HFF-Myc (cell line): Measurements from ENCODE around the gene GRB10.

ENCODE experiments used
- DNase-seq: peaks from one replicate; pipeline ENCODE4 v3.0.0-alpha.2; 2011; ENCODE audit warnings: low read depth; ENCODE audit errors: extremely low read depth
- H3K4me3 ChIP-seq: replicated peaks from 2 replicates; pipeline ENCODE4 v1.5.1; 2011; ENCODE audit warnings: low read depth, mild to moderate bottlenecking, control low read depth, low read length
- TF ChIP-seq, protein P1 (sequence below): IDR thresholded peaks from 2 replicates; pipeline ENCODE4 v1.5.1; 2012; ENCODE audit warnings: mild to moderate bottlenecking, low read depth, low read length, control low read depth; ENCODE audit errors: missing control alignments

The GRB10 gene

DNA sequence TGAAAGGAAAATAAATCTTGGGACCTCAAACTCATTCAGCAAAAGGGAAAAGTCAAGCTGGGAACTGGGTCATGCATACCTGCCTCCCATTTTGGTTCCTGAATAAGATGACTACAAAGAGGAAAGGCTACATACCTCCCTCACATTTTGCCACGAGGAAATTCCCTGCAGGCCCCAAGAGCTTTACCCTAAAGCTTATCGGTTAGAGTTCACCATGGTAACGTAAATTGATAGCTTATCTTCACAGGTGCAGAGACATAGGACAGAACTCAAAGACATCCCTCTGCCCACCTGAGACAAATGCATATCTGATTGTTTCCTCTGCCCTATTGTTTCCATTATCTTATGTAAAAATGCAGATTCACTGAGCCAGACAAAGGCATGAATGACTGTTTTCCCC lies 31.5 kb upstream of the GRB10 start:
- TF ChIP-seq, protein P1, sequence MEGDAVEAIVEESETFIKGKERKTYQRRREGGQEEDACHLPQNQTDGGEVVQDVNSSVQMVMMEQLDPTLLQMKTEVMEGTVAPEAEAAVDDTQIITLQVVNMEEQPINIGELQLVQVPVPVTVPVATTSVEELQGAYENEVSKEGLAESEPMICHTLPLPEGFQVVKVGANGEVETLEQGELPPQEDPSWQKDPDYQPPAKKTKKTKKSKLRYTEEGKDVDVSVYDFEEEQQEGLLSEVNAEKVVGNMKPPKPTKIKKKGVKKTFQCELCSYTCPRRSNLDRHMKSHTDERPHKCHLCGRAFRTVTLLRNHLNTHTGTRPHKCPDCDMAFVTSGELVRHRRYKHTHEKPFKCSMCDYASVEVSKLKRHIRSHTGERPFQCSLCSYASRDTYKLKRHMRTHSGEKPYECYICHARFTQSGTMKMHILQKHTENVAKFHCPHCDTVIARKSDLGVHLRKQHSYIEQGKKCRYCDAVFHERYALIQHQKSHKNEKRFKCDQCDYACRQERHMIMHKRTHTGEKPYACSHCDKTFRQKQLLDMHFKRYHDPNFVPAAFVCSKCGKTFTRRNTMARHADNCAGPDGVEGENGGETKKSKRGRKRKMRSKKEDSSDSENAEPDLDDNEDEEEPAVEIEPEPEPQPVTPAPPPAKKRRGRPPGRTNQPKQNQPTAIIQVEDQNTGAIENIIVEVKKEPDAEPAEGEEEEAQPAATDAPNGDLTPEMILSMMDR = no peak
- no peak for DNase-seq
- H3K4me3 ChIP-seq = no peak overlapping the region

DNA sequence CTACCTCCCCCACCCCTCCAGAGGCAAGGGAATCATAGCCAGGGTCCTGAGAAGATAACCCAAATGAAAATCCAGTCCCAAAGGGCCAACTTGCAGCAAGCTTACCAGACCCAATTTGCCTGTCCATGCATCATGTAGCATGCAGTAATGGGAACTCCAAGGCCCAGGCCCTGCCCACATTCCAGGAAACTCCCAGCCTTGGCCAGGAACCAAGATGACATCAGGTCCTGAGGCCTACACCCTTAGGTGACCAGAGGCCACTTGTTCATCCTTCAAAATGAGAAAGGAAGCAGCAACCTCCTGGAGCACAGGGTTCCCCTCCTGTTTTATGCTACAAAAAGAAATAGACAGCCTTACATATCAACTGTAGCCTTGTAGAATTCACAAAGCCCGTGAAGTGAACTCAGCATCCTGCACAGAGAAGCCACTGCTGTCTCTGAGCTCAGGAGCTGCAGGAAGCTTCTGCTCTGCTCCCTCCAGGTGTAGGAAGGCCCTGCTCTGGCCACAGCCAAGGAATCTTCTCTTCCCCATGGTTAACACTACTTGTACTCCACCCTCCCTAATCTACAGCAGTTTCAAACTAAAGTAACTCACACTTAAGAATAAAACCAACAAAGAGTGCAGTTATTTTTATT lies 30.3 kb upstream of the GRB10 start:
- no peak for DNase-seq
- TF ChIP-seq, protein P1 = no peak
- no peak overlapping the region for H3K4me3 ChIP-seq

DNA sequence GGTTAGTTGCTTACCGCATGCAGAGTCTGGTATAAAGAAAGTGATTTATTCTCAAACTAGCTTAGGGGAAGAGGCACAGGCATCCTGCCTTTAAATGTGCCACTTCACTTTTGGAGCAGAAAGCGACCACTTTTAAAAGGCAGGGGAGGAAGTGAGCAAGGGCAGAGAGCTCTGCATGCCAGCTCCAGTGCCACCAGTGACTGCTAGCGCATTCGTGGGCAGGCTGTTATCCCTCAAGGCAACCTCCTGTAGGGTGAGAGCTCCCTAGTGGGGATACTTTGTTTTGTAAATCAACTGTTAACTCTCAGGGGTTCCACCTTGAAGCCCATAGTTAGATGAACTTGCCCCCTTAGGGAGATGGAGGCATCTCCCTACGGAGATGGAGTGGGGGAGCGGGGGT lies 29.4 kb upstream of the GRB10 start:
- TF ChIP-seq, protein P1 = no peak
- H3K4me3 ChIP-seq = no peak overlapping the region
- DNase-seq = no peak

DNA sequence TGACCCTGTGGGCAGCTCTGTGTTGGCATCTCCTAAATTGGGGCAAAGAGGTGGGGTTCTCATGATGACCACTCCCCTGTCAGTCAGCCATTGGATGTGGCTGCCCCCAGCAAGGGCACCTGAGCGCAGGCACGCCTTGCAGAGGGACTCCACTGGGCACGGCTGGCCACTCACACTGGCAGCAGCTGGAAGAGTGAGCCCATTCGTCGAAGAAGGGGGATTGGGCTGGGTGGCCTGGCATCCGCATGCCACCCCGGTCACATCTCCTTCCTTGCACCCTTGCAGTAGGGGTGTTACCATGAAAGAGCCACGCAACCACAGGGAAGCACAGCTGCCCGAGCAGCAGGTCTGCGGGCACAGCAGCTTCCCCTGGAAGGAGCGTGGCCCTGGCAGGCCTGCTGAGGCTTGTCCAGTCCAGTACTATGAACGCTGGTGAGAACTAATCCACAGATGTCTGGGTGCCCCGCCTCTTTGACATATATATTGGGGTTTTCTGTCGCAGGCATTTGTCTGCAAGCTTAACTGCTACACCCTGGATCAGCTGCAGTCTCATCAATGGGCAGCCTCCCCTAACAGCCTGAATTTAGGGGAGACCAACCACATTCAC lies 25.7 kb upstream of the GRB10 start:
- TF ChIP-seq, protein P1 = no peak
- H3K4me3 ChIP-seq = no peak overlapping the region
- no peak for DNase-seq

DNA sequence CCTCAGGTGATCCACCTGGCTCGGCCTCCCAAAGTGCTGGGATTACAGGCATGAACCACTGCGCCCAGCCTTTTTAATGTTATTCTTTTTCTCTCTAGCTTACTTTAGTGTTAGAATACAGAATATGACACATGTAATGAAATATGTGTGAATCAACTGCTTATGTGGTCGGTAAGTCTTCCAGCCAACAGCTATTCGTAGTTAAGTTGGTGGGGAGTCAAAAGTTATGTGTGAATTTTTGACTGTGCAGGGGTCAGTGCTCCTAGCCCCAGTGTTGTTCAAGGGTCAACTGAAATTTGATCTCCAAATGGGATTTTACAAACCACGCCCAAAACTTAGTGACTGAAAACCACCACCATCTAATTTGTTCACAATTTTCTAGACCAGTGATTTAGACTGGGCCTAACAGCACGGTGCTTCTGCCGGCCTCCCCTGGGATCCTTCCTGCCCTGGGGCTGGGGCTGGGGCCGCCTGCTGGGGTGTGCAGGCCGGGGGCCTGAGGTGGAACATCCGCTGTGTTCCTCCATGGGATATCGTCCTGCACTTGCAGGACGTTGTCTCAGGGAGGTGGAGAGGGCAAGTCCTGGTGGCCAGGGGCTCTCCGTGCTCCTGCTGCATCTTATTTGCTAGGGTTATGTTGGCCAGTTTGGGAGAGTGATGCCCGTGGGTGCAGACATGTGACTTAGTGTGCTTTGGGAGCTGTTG lies 24.5 kb upstream of the GRB10 start:
- no peak for DNase-seq
- TF ChIP-seq, protein P1 = no peak

DNA sequence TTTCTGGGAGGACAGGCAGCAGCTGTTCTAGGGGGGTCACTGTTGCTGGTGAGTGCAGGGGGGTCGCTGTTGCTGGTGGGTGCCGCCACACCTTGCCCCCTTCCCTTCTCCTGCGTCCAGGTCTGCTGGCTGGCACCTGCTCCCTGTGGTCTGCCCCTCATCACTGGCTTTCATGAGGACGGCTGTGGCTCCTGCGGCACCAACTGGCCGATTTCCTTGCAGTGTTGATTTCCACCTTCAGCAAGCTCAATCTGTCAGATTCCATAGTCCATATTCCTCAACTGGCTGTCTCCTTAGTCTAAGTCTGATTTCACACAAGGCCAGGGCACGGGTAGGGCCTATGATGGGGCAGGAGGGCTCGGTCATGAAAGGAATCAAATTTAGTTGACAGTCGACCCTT lies 23.4 kb upstream of the GRB10 start:
- no peak for DNase-seq
- TF ChIP-seq, protein P1 = no peak
- no peak overlapping the region for H3K4me3 ChIP-seq

More for the DNA sequence above, 24.5 kb upstream of the GRB10 start:
- no peak overlapping the region for H3K4me3 ChIP-seq
